IMR-90 (cell line): ENCODE data around the gene HOXC6.

ENCODE experiments used
- BHLHE40 ChIP-seq: fragments of 150-350 bp; IDR thresholded peaks from 2 replicates; pipeline ENCODE4 v1.6.1; 2016; ENCODE audit warnings: mild to moderate bottlenecking, low read depth, low read length
- CEBPB ChIP-seq: IDR thresholded peaks from 2 replicates; pipeline ENCODE4 v1.6.1; 2012; ENCODE audit warnings: low read depth, low read length, improper control_type of control experiment
- FOS ChIP-seq: fragments of 150-350 bp; IDR thresholded peaks from 2 replicates; pipeline ENCODE4 v1.6.1; 2016; ENCODE audit warnings: low read depth, low read length
- MAZ ChIP-seq: IDR thresholded peaks from 2 replicates; pipeline ENCODE4 v1.6.1; 2012; ENCODE audit warnings: low read depth, mild to moderate bottlenecking, low read length, improper control_type of control experiment, moderate library complexity, borderline replicate concordance
- MXI1 ChIP-seq: IDR thresholded peaks from 2 replicates; pipeline ENCODE4 v1.6.1; 2012; ENCODE audit warnings: low read depth, mild to moderate bottlenecking, low read length, moderate library complexity, borderline replicate concordance
- NFE2L2 ChIP-seq: fragments of 150-350 bp; IDR thresholded peaks from 2 replicates; pipeline ENCODE4 v1.6.1; 2016; ENCODE audit warnings: low read depth, mild to moderate bottlenecking, low read length
- POLR2A ChIP-seq: IDR thresholded peaks from 2 replicates; pipeline ENCODE4 v1.6.1; 2012; ENCODE audit warnings: mild to moderate bottlenecking, low read depth, low read length
- RAD21 ChIP-seq: IDR thresholded peaks from 2 replicates; pipeline ENCODE4 v1.6.1; 2012; ENCODE audit warnings: low read length, improper control_type of control experiment
- TF ChIP-seq, protein P1 (sequence below): conservative IDR thresholded peaks from 2 replicates; pipeline ENCODE4 v1.5.1; 2012; ENCODE audit warnings: mild to moderate bottlenecking, low read depth, low read length, improper control_type of control experiment
- TF ChIP-seq, protein P2 (sequence below): fragments of 150-350 bp; IDR thresholded peaks from 2 replicates; pipeline ENCODE4 v1.6.1; 2017; ENCODE audit warnings: mild to moderate bottlenecking, antibody characterized with exemption, low read length, low read depth
- TF ChIP-seq, protein P3 (sequence below): fragments of 150-350 bp; IDR thresholded peaks from 2 replicates; pipeline ENCODE4 v1.6.1; 2016; ENCODE audit warnings: low read depth, mild to moderate bottlenecking, low read length, moderate library complexity, borderline replicate concordance

DNA sequence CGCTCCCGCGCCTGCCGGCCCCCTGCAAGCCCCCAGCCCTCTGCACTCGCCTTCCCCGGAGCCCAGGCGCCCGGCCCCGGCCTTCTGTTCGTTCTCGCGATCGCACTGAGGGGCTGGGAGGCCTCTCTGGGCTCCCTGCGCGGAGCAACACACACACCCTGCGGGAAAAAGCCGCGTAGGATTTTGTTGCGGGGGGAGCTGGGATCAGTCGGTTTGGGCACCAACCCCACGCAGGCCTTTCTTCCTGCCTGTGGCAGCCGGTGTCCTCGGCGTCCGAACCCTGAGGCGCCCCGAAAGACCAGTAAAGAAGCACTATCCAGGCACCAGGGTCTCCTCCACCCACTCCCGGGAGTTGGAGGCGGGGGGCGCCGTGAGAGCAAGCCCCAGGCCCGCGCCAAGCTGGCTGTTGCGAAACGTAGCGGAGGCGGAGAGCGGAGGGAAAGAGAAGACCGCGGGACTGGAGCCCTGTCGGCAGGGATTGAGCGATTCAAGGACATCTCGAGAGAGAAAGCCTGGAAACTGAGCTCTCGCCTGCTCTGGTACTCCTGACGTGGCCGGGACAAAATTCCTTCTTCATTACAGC is 2.7 kb downstream of the HOXC6 start:
- TF ChIP-seq POLR2A = no peak
- TF ChIP-seq, protein P1, sequence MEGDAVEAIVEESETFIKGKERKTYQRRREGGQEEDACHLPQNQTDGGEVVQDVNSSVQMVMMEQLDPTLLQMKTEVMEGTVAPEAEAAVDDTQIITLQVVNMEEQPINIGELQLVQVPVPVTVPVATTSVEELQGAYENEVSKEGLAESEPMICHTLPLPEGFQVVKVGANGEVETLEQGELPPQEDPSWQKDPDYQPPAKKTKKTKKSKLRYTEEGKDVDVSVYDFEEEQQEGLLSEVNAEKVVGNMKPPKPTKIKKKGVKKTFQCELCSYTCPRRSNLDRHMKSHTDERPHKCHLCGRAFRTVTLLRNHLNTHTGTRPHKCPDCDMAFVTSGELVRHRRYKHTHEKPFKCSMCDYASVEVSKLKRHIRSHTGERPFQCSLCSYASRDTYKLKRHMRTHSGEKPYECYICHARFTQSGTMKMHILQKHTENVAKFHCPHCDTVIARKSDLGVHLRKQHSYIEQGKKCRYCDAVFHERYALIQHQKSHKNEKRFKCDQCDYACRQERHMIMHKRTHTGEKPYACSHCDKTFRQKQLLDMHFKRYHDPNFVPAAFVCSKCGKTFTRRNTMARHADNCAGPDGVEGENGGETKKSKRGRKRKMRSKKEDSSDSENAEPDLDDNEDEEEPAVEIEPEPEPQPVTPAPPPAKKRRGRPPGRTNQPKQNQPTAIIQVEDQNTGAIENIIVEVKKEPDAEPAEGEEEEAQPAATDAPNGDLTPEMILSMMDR = no peak
- no peak for TF ChIP-seq FOS
- TF ChIP-seq, protein P2, sequence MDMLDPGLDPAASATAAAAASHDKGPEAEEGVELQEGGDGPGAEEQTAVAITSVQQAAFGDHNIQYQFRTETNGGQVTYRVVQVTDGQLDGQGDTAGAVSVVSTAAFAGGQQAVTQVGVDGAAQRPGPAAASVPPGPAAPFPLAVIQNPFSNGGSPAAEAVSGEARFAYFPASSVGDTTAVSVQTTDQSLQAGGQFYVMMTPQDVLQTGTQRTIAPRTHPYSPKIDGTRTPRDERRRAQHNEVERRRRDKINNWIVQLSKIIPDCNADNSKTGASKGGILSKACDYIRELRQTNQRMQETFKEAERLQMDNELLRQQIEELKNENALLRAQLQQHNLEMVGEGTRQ = no peak
- TF ChIP-seq MXI1 = no peak
- no peak for TF ChIP-seq BHLHE40
- TF ChIP-seq, protein P3, sequence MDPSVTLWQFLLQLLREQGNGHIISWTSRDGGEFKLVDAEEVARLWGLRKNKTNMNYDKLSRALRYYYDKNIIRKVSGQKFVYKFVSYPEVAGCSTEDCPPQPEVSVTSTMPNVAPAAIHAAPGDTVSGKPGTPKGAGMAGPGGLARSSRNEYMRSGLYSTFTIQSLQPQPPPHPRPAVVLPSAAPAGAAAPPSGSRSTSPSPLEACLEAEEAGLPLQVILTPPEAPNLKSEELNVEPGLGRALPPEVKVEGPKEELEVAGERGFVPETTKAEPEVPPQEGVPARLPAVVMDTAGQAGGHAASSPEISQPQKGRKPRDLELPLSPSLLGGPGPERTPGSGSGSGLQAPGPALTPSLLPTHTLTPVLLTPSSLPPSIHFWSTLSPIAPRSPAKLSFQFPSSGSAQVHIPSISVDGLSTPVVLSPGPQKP = no peak
- TF ChIP-seq MAZ = no peak
- TF ChIP-seq RAD21 = no peak
- TF ChIP-seq NFE2L2 = no peak
- peak; percentile 54 for TF ChIP-seq CEBPB
